Lower lobe of right lung (tissue), 2 donors: ENCODE results near the gene FCGR1A. TPM values are rescaled to one million over a fixed set of nuclear protein-coding genes. Genes with fewer than 3 reads are reported as not detected.
A peak's percentile ranks its signal among the peaks of the same experiment; 100 is the strongest.
"Not testable (repeated sequence)": the region's sequence is repeated elsewhere in the genome, so short reads cannot be mapped to it uniquely, and the experiment has no call there.

Source experiments
- ATAC-seq, 2 donors: fragments of 200-7000 bp; cut with Tn5 transposase; one replicate each; pipeline ENCODE4 v1.9.1; 2020 to 2022; ENCODE audit warnings: mild to moderate bottlenecking in 2 of 2, moderate library complexity in 2 of 2
- DNase-seq: peaks from one replicate; pipeline ENCODE4 v3.0.0-alpha.2; 2020
- H3K27ac ChIP-seq: fragments of 200-600 bp; one replicate; pipeline ENCODE4 v1.8.0; 2022
- H3K27me3 ChIP-seq: fragments of 200-600 bp; one replicate; pipeline ENCODE4 v1.8.0; 2022; ENCODE audit warnings: low read depth
- H3K36me3 ChIP-seq: fragments of 200-600 bp; one replicate; pipeline ENCODE4 v1.8.0; 2022; ENCODE audit warnings: mild to moderate bottlenecking
- H3K4me1 ChIP-seq: fragments of 200-600 bp; one replicate; pipeline ENCODE4 v1.8.0; 2022
- H3K4me3 ChIP-seq: fragments of 200-600 bp; one replicate; pipeline ENCODE4 v1.8.0; 2022; ENCODE audit warnings: mild to moderate bottlenecking
- H3K9me3 ChIP-seq: fragments of 200-600 bp; one replicate; pipeline ENCODE4 v1.8.0; 2022
- intact Hi-C: fragments of 100-400 bp; cut with DNase I; formaldehyde crosslinking; loops from one replicate; pipeline ENCODE4 v1.11.0; 2022
- long read RNA-seq: library from polyadenylated mRNA; unstranded; transcript quantifications from one replicate; pipeline ENCODE4 v2.0.0, GENCODE V29; 2021
- total RNA-seq: library from RNA; stranded (reverse); fragmentation: NEBNext Ultra II Directional; extraction: Animal tissue kit (Norgen Biotek cat#: 25700); gene quantifications from one replicate; pipeline ENCODE4 v1.2.1, GENCODE V29; 2021
- donor health status: DM: no; HTN: yes; CAD: no; lungs with severe emphysema.

FCGR1A gene
- 65.3 TPM for total RNA-seq
- long read RNA-seq, transcript FCGR1A-202 (4 exons, 795 nt), result major isoform, 10 of 14 reads
- long read RNA-seq, partial matches to known transcripts, result 3 of 14 reads
- long read RNA-seq, other reads (novel, unspliced or antisense), result 1 of 14 reads

- H3K36me3 ChIP-seq, H3K4me3 ChIP-seq, H3K9me3 ChIP-seq, H3K27me3 ChIP-seq, intact Hi-C loops, H3K27ac ChIP-seq, H3K4me1 ChIP-seq, DNase-seq: not testable (repeated sequence)
- ATAC-seq, result peak; percentile 50 to 61
Observed at GRCh38 chr1:149782600-149782999, at the start of gene FCGR1A. TSS of gene FCGR1A (plus strand) at chr1:149782694. CDS start at chr1:149782744, 50 bp downstream.

GRCh38 chr1:149732781-149733180 is 49.7 kb upstream of the FCGR1A start:
- H3K27ac ChIP-seq, DNase-seq, H3K36me3 ChIP-seq, intact Hi-C loops, ATAC-seq, H3K4me1 ChIP-seq, H3K4me3 ChIP-seq, H3K9me3 ChIP-seq, H3K27me3 ChIP-seq: not testable (repeated sequence)

GRCh38 chr1:149734692-149735091 is 47.8 kb upstream of the FCGR1A start:
- DNase-seq, H3K4me1 ChIP-seq, intact Hi-C loops, H3K4me3 ChIP-seq, H3K27me3 ChIP-seq, H3K9me3 ChIP-seq, H3K36me3 ChIP-seq, H3K27ac ChIP-seq: not testable (repeated sequence)
- ATAC-seq, result peak in 1 of 2 donors; percentile 70

DNA sequence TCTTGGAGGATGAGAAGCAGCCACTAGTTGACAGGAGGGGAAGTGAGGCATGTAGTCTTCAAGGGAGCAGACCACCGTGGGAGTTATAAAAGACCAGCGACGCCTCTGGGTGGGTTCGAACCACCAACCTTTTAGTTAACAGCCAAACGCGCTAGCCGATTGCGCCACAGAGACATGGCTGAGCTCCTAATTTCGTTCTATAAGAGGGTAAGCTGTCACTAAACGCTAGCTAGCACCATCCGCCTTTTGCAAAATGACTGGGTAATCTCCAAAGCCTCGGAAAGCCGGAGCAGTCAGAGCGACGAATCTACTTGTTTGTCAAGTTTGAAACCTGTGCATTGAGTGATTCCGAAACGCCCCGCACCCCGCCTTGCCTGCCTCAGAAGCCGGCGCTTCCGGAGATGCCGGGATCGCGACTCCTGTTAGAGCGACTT is 42.3 kb upstream of the FCGR1A start:
- H3K27me3 ChIP-seq, H3K4me1 ChIP-seq, intact Hi-C loops, H3K9me3 ChIP-seq, H3K27ac ChIP-seq, H3K36me3 ChIP-seq: not testable (repeated sequence)
- peak; percentile 55 for DNase-seq
- peak overlapping the region; percentile 21 for H3K4me3 ChIP-seq
- ATAC-seq, result peak; percentile 41 to 47

DNA sequence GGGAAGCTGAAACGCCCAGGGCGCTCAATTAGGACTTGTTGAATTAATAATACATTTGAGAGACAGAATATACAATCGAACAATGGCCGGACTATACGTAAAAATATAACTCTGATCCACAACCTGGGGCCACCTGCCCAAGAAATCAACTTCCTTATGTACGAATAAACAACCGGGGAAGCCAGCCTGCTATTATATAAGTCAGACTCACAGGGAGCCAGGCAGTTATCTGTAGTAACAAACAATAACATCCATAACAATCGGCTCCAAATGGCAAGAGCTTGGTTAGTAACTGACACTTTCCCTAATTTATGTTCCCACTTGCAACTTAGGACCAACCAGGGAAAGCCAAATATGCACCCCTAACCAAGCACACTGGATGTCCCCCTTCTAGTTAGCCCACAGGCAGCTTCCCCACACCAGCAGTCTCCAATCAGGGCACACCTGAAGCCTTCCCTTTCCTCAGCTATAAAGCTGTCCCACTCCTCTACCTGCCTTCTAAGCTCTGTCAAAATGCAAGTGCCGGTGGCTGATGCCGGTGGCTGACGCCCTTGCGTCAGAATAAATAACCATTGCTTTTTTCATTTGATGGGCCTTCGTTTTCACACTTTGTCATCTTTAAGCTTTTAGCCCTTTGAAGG is 41.8 kb upstream of the FCGR1A start:
- H3K27ac ChIP-seq, ATAC-seq, intact Hi-C loops, DNase-seq, H3K27me3 ChIP-seq, H3K9me3 ChIP-seq, H3K4me1 ChIP-seq, H3K36me3 ChIP-seq: not testable (repeated sequence)
- peak overlapping the region; percentile 21 for H3K4me3 ChIP-seq

DNA sequence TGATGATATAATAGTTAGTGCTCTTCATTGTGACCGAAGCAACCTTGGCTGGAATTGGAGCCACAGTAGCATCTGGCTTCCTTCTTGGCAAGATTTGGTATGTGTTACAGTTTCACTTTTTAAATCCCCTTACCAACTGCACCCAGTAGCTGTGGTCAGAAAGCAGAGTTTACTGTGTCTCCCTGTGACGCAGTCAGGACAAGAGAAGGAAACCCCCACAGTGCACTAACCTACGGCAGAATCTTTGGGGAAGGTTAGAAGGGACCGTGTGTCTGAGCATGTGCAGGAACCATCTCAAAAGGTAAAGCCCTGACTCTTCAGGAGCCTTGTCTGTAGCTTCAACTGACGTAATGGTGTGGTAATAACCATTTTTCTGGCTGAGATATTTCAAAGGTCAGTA is 40.6 kb upstream of the FCGR1A start:
- intact Hi-C loops, H3K4me1 ChIP-seq, H3K4me3 ChIP-seq, H3K9me3 ChIP-seq, ATAC-seq, DNase-seq, H3K27me3 ChIP-seq, H3K27ac ChIP-seq, H3K36me3 ChIP-seq: not testable (repeated sequence)

DNA sequence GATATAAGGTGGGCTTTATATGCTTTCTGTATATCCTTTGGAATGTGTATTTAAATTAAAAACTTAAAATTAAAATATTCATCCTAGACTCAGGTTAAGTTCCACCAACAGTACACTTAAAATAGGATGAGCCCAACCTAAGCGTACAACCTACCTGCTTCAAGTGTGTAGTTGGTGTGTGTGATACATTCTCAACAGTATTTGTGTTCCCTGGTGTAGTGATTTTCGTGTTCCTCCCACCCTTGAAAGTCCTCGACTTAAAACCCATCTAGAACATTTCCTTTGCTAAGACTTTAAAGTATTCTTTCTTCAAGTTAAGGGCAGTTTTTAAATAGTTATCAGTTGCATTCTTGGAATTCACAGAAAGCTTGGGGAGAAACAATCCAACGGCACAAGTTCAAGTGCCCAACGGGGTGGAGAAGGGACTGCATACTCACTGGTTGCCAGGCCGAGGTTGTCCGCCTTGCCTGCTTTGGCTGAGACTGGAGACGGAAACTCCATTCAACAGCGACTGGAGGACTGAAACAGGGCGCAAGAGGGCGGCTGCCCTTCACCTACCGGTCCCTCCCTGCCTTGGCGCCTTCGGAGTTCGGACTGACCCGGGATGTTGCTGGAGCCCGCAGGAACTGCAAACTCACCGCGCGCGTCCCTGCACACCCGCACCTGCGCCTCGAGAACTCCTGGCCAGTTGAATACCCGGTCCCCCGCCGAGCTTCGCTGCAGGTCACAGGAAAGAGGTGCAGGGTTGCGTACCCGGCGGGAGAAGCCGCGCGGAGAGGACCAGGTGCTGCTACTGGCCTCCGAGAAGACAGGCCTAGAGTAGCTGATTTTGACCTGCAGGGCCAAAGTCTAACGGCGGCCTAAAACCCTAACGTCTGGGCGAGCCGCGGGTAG is 35.8 kb upstream of the FCGR1A start:
- H3K4me1 ChIP-seq, H3K27me3 ChIP-seq, H3K36me3 ChIP-seq, intact Hi-C loops, H3K9me3 ChIP-seq: not testable (repeated sequence)
- ATAC-seq (peak; percentile 94 to 96), DNase-seq (peak; percentile 70)
- peak overlapping the region; percentile 37 for H3K4me3 ChIP-seq
- H3K27ac ChIP-seq, result peak overlapping the region; percentile 69

DNA sequence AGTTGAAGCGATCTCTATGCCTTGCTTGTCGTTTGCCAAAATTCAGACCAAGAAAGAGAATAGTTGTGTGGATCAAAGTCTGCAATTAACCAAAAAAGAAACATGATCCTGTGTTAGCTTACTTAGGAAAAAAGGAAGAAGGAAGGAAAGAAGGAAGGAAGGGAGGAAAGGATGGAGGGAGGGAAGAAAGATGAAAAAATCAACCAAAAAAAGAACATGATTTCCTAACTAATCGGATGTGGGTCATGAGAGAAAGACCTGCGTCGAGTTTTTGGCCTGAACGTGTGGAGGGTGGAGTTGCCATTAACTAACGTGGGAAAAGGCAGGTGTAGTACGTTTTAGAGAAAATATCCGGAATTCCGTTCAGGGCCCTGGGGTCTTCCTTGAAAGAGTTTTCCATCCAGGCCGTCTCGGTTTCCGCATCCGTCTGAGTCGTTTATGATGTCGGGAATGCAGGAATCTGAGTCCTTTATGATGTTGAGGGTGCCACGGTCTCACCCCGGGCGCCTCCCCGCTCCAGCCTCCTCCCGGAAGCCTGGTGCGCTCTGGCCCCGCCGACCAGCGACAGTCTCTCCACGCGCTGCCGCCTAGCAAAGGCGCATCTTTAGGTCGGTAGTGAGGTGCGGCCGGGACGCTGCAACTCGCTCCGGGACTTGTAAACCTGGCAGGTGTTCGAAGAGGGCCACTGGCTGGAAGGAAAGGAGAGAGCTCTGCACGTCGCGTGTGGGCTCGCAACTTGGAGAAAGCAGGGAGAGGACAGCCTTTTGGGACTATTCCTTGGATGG is 34.9 kb upstream of the FCGR1A start:
- Histone ChIP-seq H3K4me3 (peak overlapping the region; percentile 21), H3K27ac (peak overlapping the region; percentile 69)
- ATAC-seq, result peak; percentile 71 to 75
- H3K9me3 ChIP-seq, intact Hi-C loops, H3K36me3 ChIP-seq, DNase-seq, H3K4me1 ChIP-seq, H3K27me3 ChIP-seq: not testable (repeated sequence)

- ATAC-seq, H3K36me3 ChIP-seq, H3K27me3 ChIP-seq, H3K9me3 ChIP-seq, H3K27ac ChIP-seq, intact Hi-C loops, H3K4me1 ChIP-seq: not testable (repeated sequence)
- DNase-seq, result peak; percentile 32
- H3K4me3 ChIP-seq, result peak overlapping the region; percentile 21
Observed at GRCh38 chr1:149748144-149748500, 34.4 kb upstream of the FCGR1A start.

DNA sequence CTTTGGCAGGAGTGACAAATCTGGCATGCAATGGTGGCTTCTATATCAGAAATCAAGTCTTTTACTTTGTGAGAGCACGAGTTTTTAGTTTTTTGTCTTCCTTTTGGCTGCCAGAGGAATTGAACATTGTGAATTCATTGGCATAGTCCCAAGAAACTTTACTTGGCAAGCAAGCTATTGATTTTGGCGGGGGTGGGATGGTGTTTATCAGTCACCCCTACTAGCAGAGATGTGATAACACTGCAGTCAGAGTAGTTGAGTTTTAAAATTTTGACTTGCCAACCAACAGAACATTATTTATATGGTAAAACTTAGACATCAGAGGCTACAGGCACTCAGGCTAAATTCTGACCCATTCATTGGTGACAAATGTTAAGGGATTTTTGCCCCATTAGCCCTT is 31.9 kb upstream of the FCGR1A start:
- H3K4me3 ChIP-seq, H3K27ac ChIP-seq, H3K36me3 ChIP-seq, H3K9me3 ChIP-seq, H3K4me1 ChIP-seq, DNase-seq, H3K27me3 ChIP-seq, ATAC-seq, intact Hi-C loops: not testable (repeated sequence)

DNA sequence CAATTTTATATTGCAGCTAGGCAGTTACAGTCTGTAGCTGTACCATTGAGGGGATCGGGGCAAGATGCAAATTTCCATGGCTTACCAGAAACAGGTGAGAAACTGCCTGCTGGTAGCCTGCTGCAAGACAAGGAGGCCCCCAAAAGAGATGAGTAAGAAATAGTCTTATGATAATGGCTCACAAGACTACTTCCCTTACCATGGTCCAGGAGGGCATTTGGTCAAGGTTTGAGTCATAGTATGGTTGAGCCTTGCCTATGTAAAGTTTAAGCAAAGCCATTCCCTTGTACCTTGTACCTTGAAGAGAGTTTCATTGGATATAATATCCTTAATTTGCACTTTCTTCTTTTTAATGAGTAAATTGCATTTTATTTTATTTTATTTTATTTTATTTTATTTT is 30.3 kb upstream of the FCGR1A start:
- H3K4me1 ChIP-seq, ATAC-seq, intact Hi-C loops, DNase-seq, H3K27me3 ChIP-seq, H3K27ac ChIP-seq, H3K9me3 ChIP-seq, H3K4me3 ChIP-seq, H3K36me3 ChIP-seq: not testable (repeated sequence)

DNA sequence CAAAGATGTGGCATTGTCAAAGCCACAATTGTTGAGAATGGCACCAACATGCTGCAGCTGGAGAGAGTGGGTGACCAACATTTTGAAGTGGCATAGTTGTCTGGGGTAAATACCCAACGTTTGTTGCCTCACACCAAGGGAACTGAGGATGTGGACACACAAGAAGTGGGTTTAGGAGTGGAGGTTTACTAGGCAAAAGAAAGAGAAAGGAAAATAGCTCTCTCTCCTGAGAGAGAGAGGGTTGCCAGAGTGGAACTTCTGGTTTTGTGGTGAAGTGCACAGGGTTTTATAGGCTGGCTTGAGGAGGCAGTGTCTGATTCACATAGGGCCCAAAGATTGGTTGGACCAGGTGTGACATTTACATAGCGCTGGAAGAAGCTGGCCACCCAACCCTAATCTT is 29.0 kb upstream of the FCGR1A start:
- H3K4me1 ChIP-seq, H3K36me3 ChIP-seq, H3K9me3 ChIP-seq, intact Hi-C loops, H3K4me3 ChIP-seq, DNase-seq, H3K27ac ChIP-seq, H3K27me3 ChIP-seq: not testable (repeated sequence)
- peak; percentile 29 to 52 for ATAC-seq

GRCh38 chr1:149755294-149755693 is 27.2 kb upstream of the FCGR1A start:
- H3K4me1 ChIP-seq, intact Hi-C loops, H3K9me3 ChIP-seq, H3K27ac ChIP-seq, H3K36me3 ChIP-seq, DNase-seq, H3K27me3 ChIP-seq, H3K4me3 ChIP-seq, ATAC-seq: not testable (repeated sequence)
